ENCODE data around the gene GRIP2. TPM values are rescaled to one million over a fixed set of nuclear protein-coding genes. Genes with fewer than 3 reads are reported as not detected.
A peak's percentile ranks its signal among the peaks of the same experiment; 100 is the strongest.

The GRIP2 gene
- total RNA-seq, 1 donor from 2014 or later, result not detected

DNA sequence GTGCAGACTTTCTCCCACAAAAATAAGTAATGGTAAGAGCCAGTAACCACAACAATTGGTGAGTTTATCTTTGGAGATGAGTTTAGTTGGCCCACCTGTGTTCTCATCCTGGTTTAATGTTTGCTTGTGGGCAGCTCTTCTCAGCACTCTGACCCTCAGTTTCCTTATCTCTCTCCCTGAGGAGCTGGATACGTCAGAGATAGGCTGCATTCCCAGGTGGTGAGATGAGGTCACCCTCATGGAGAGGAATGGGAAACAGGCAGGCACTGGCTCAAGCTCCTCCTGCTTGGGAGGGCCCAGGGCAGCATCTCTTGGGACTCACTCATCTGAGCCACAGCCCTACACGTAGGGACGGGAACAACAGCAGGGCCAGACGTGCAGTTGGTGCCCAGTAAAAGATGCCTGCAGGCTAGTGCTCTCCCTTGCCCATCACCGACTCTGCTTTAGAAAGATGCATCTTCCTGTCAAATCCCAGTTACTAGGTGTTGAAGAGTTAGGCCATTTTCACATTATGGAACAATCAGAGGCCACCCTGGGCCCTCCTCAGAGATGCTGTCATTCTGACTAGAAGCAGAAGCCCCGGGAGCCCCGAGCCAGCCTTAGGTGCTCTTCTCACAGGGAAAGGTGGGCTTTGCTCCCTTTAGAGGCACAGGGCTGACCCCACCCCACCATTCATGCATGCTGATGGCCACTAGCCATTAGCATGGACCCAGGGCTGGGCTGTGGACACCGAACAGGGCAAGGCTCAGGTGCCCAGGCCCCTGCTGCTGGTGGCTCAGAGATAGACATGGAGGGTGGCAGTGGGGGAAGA, 59.7 kb downstream of the GRIP2 start:
- Histone ChIP-seq H3K36me3 (ENCODE audit: control insufficient read depth, insufficient read depth, low read length) (peaks cover 16% of the 10 kb centered on the region), H3K27me3 (ENCODE audit: control insufficient read depth, insufficient read depth, low read length) (no peaks in the 10 kb centered on the region), H3K4me3 (ENCODE audit: low read depth, low read length) (no peak overlapping the region)
- peak; percentile 49 for DNase-seq (ENCODE audit: low read depth)
- TF ChIP-seq, protein P1, sequence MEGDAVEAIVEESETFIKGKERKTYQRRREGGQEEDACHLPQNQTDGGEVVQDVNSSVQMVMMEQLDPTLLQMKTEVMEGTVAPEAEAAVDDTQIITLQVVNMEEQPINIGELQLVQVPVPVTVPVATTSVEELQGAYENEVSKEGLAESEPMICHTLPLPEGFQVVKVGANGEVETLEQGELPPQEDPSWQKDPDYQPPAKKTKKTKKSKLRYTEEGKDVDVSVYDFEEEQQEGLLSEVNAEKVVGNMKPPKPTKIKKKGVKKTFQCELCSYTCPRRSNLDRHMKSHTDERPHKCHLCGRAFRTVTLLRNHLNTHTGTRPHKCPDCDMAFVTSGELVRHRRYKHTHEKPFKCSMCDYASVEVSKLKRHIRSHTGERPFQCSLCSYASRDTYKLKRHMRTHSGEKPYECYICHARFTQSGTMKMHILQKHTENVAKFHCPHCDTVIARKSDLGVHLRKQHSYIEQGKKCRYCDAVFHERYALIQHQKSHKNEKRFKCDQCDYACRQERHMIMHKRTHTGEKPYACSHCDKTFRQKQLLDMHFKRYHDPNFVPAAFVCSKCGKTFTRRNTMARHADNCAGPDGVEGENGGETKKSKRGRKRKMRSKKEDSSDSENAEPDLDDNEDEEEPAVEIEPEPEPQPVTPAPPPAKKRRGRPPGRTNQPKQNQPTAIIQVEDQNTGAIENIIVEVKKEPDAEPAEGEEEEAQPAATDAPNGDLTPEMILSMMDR (IDR thresholded peaks at IDR 0.05; ENCODE audit: insufficient read depth, low read length, poor library complexity, severe bottlenecking), result no peak

DNA sequence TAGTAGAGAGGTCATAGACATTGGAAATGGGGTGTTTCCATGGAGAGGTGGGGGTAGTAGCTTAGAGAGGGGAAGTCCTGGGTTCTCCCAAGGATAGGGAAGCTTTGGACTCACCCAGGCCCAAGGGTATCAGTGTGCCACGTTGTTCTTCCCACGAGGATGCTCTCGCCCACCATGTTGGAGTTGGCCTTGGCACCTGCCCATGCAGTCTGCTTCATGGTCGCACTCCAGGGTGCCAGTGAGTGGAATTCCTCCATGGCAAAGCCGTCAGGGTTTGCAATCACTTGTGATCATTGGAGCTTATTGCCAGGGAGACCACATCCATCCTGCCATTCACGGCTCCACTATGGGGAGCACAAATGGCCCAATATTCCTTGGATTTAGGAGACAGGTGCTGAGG, 60.6 kb downstream of the GRIP2 start:
- Histone ChIP-seq H3K27me3 (ENCODE audit: control insufficient read depth, insufficient read depth, low read length) (no peaks in the 10 kb centered on the region), H3K4me3 (ENCODE audit: low read depth, low read length) (no peak overlapping the region), H3K36me3 (ENCODE audit: control insufficient read depth, insufficient read depth, low read length) (peaks cover 16% of the 10 kb centered on the region)
- DNase-seq (ENCODE audit: low read depth), result no peak
- TF ChIP-seq, protein P1 (IDR thresholded peaks at IDR 0.05; ENCODE audit: insufficient read depth, low read length, poor library complexity, severe bottlenecking), result no peak

- peaks cover 18% of the 10 kb centered on the region for H3K36me3 ChIP-seq (ENCODE audit: control insufficient read depth, insufficient read depth, low read length)
These were observed 61.1 kb downstream of the GRIP2 start for GRCh38 chr3:14478956-14479550.

DNA sequence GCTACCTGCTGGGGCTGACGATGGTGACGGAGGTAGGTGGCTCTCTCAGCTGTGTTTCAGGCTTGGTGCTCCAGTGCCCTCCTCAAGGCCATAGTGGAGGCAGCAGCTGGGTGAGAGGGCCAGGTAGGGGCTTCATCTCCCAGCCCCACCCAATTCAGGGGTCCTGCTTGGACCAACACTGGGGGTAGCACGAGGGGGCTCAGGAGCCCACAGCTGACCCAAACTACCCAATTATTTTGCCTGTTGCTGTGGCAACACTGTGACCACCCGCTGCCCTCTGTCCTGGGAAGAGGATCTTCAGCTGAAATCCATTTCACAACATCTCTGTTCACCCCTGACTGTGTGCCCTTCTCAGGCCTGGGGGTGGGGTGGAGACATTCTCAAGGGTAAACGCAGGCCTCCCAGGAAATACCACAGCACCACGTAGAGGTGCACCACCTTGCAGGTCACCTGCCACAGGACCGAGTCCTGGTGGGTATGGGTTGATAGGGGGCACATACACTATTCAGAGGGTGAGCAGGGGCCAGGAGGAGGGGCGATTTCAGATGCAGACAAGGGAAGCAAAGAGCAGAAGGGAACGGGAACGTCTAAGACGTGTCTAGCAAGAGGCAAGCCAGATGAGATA, 62.7 kb downstream of the GRIP2 start:
- no peak for DNase-seq (ENCODE audit: low read depth)
- H3K27me3 ChIP-seq (ENCODE audit: control insufficient read depth, insufficient read depth, low read length), result no peaks in the 10 kb centered on the region
- TF ChIP-seq, protein P1 (IDR thresholded peaks at IDR 0.05; ENCODE audit: insufficient read depth, low read length, poor library complexity, severe bottlenecking), result no peak
- H3K36me3 ChIP-seq (ENCODE audit: control insufficient read depth, insufficient read depth, low read length), result peaks cover 18% of the 10 kb centered on the region
- no peak overlapping the region for H3K4me3 ChIP-seq (ENCODE audit: low read depth, low read length)

More at GRCh38 chr3:14478956-14479550, 61.1 kb downstream of the GRIP2 start:
- TF ChIP-seq, protein P1 (IDR thresholded peaks at IDR 0.05; ENCODE audit: insufficient read depth, low read length, poor library complexity, severe bottlenecking), result no peak
- no peak for DNase-seq (ENCODE audit: low read depth)
- Histone ChIP-seq H3K27me3 (ENCODE audit: control insufficient read depth, insufficient read depth, low read length) (no peaks in the 10 kb centered on the region), H3K4me3 (ENCODE audit: low read depth, low read length) (no peak overlapping the region)

GRCh38 chr3:14476583-14477265, 63.4 kb downstream of the GRIP2 start:
- TF ChIP-seq, protein P1 (IDR thresholded peaks at IDR 0.05; ENCODE audit: insufficient read depth, low read length, poor library complexity, severe bottlenecking), result no peak
- H3K36me3 ChIP-seq (ENCODE audit: control insufficient read depth, insufficient read depth, low read length), result peaks cover 16% of the 10 kb centered on the region

More at GRCh38 chr3:14476583-14477265, 63.4 kb downstream of the GRIP2 start:
- Histone ChIP-seq H3K27me3 (ENCODE audit: control insufficient read depth, insufficient read depth, low read length) (no peaks in the 10 kb centered on the region), H3K4me3 (ENCODE audit: low read depth, low read length) (no peak overlapping the region)
- DNase-seq (ENCODE audit: low read depth), result no peak

Data from kidney epithelial cell (primary cell).